ENCODE measurements around the gene RSPO4.
"Not testable (repeated sequence)": the region's sequence is repeated elsewhere in the genome, so short reads cannot be mapped to it uniquely, and the experiment has no call there.

Gene RSPO4

GRCh38 chr20:1001911-1002681 is at the start of gene RSPO4:
Gene RSPO4, minus strand, starts transcription at chr20:1002311. Its CDS starts 147 bp downstream, at chr20:1002164.
- DNase-seq: no peak

GRCh38 chr20:1050440-1050839 is 48.3 kb upstream of the RSPO4 start:
- no peak for DNase-seq

- DNase-seq: no peak
These were observed 43.8 kb upstream of the RSPO4 start for GRCh38 chr20:1045860-1046418.

GRCh38 chr20:1041845-1042390 is 39.8 kb upstream of the RSPO4 start:
- DNase-seq: no peak

- DNase-seq: no peak
These were observed 36.1 kb upstream of the RSPO4 start for GRCh38 chr20:1038205-1038604.

GRCh38 chr20:1037039-1037438 is 34.9 kb upstream of the RSPO4 start:
- no peak for DNase-seq

- DNase-seq: no peak
These were observed 33.4 kb upstream of the RSPO4 start for GRCh38 chr20:1035466-1035865.

GRCh38 chr20:1034415-1034789 is 32.3 kb upstream of the RSPO4 start:
- DNase-seq: no peak

GRCh38 chr20:1033751-1034414 is 31.8 kb upstream of the RSPO4 start:
- DNase-seq: no peak

- DNase-seq: no peak
These were observed 27.9 kb upstream of the RSPO4 start for GRCh38 chr20:1029980-1030379.

GRCh38 chr20:1026214-1026613 is 24.1 kb upstream of the RSPO4 start:
- not testable (repeated sequence) for DNase-seq

- no peak for DNase-seq
These were observed 20.8 kb upstream of the RSPO4 start for GRCh38 chr20:1022871-1023270.

GRCh38 chr20:1020614-1021013 is 18.5 kb upstream of the RSPO4 start:
- DNase-seq: no peak

GRCh38 chr20:1019344-1019743 is 17.2 kb upstream of the RSPO4 start:
- DNase-seq: no peak

GRCh38 chr20:1017677-1018076 is 15.6 kb upstream of the RSPO4 start:
- no peak for DNase-seq

GRCh38 chr20:1015181-1015580 is 13.1 kb upstream of the RSPO4 start:
- no peak for DNase-seq

- DNase-seq: no peak
These were observed 12.4 kb upstream of the RSPO4 start for GRCh38 chr20:1014471-1014870.

- no peak for DNase-seq
These were observed 11.6 kb upstream of the RSPO4 start for GRCh38 chr20:1013566-1014340.

GRCh38 chr20:1012359-1013168 is 10.5 kb upstream of the RSPO4 start:
- DNase-seq: no peak

- no peak for DNase-seq
These were observed 8.5 kb upstream of the RSPO4 start for GRCh38 chr20:1010659-1011058.

GRCh38 chr20:1005452-1006027 is 3.4 kb upstream of the RSPO4 start:
- DNase-seq: no peak

Measured in fibroblast of skin of right quadriceps (primary cell).